ENCODE results near the gene MGST3.
"Not testable (repeated sequence)": the region's sequence is repeated elsewhere in the genome, so short reads cannot be mapped to it uniquely, and the experiment has no call there.

The MGST3 gene

DNA sequence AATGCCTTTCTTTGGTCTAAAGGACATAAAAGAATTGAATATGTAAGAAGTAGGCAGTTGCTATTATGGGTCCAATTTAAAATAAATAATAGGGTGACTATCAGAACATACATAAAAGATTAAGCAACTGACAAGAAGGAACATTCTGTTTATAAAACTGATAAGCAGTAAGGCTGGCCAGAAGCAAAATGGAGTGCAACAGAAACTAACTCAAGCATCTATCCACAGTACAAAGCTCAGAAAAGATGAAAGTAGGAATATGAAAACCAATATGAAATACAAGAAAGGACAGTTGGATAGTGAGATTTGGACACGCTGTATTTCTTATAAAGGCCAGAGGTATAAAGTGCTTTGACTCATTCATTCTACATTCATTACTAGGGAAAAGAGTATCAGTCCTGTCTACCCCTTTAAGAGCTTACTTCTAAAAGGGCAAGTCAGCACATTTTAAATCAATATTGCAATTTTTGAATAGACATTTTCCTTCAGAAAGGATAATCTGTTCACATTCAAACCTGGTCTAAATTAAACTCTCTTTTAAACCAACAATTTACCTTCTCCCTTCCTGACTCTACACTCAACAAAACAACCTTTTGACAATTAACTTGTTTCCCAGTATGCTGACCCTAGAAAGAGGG is 52.9 kb downstream of the MGST3 start:
- DNase-seq: no peak
- in situ Hi-C loops (cut with HindIII; ENCODE audit: low pct_ligation_motif_present, low pct_unique_long_range_greater_than_20kb, low sequenced_read_pairs): no loop called here

DNA sequence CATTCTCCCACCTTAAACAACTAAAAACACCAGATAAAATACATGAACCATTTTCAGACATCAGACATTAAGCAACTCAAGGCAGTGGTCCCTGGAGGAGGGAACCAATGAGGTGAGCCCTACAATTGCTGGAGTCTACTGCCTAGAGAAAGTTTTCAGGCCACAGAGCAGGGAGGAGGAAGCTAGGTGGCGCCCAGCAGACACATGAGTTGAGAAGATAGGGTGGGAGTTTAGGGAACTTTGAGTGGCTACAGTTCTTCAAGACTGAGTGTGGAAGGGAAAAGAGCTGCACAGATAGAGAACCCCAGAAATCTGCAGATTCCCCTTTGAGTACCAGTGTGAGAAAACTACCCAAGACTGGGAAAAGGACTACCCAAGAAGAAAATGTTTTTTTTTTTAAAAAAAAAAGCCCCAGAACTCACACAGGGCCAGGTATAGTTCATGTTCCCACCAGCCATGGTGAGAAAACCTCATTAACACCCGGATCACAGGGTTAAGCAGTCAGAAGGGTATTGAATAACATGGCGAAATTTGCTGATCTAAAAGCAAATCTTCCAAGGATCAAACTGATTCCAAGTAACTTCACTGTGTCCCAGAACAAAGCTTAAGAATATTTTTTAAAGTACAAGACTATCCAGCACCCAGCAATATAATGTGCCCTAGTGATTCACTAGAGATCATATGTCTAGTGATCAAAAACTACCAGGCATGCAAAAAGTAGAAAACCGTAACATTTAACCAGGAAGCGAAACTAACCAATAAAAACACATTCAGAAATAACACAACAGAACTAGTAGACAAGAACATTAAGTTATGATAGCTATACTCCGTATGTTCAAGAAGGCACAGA is 55.3 kb downstream of the MGST3 start:
- in situ Hi-C loops (cut with HindIII; ENCODE audit: low pct_ligation_motif_present, low pct_unique_long_range_greater_than_20kb, low sequenced_read_pairs): no loop called here
- no peak for DNase-seq

DNA sequence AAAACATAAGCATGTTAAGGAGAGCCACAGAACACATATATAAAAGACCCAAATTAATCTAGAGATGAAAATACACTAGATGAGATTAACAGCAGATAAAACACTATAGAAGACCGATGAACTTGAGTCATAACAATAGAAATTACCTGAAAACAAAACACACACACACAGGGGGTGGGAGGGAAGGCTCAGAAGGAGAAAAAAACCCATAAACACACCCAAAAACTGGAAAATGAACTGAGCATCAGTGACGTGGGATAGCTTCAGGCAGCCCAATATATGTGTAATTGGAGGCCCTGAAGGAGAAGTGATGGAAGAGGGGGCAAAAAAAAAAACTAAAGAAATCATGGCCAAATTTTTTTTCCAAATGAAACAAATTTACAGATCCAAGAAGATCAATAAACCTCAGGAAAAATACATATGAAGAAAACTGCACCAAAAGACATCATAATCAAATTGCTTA is 56.0 kb downstream of the MGST3 start:
- no peak for DNase-seq
- in situ Hi-C loops (cut with HindIII; ENCODE audit: low pct_ligation_motif_present, low pct_unique_long_range_greater_than_20kb, low sequenced_read_pairs): no loop called here

DNA sequence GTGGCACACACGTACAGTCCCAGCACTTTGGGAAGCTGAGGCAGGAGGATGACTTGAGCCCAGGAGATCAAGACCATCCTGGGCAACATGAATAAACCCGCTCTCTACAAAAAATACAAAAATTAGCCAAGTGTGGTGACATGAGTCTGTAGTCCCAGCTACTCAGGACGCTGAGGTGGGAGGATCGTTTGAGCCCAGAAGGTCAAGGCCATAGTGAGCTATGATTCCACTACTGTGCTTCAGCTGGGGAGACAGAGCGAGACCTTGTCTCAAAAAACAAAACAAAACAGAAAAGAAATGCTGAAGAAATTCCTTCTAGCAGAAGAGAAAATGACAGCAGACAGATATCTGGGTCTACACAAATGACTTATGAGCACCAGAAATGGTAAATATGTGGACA is 57.0 kb downstream of the MGST3 start:
- no peak for DNase-seq
- in situ Hi-C loops (cut with HindIII; ENCODE audit: low pct_ligation_motif_present, low pct_unique_long_range_greater_than_20kb, low sequenced_read_pairs): no loop called here

DNA sequence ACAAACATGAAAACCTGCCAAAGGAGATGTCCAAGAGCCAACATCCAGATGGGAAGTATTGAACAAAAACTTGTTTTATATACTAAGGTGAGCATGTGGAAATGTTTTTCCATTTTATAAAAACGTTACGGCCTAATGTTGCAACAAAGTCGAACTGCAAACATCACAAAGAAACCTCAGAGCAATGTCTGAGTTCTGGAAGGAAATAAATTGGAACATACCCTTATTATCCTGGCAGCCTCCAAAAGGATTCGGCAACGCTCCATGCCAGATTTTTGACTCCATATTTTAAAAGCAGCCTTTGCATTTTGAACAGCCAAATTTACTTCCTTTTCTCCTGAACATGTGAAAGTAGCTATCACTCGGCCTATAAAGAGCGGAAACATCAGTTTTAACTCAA is 64.0 kb downstream of the MGST3 start:
- in situ Hi-C loops (cut with HindIII; ENCODE audit: low pct_ligation_motif_present, low pct_unique_long_range_greater_than_20kb, low sequenced_read_pairs): no loop called here
- DNase-seq: no peak

DNA sequence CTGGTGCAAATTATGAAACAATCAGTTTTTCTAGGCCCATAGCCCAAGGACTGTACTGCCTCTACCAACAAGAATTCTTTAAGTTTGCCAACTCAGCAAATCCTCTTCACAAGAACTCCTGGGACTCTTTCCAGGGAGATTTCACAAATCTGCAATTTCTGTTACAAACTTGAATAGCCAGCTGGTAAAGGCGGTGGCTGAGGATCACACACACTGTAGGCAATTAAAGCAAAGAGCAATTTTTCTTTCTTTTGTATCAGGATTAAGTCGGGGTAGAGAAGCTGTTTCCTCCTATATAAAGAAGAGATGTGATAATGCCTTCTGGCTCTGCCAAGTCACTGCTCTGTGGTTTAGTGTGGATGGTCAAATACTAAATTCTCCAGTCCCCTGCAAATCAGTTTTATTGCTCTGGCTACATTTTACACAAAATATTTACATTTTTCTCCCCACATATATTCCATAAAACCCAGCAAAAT is 65.6 kb downstream of the MGST3 start:
- in situ Hi-C loops (cut with HindIII; ENCODE audit: low pct_ligation_motif_present, low pct_unique_long_range_greater_than_20kb, low sequenced_read_pairs): no loop called here
- DNase-seq: peak; percentile 27

DNA sequence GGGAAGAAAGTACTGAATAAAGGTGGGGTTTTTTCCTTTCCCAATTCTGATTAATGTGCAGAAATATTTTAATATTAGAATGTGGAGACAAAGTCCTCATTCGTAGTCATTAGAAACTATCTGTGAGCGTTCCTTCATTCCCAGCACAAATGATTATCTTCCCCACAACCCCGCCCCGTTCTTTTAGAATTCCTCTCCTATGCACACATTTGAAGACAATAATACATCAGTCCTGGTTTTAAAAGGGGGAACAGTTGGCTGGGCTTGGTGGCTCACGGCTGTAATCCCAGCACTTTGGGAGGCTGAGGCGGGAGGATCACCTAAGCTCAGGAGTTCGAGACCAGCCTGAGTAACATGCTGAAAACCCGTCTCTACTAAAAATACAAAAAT is 66.5 kb downstream of the MGST3 start:
- no peak for DNase-seq
- in situ Hi-C loops (cut with HindIII; ENCODE audit: low pct_ligation_motif_present, low pct_unique_long_range_greater_than_20kb, low sequenced_read_pairs): no loop called here

DNA sequence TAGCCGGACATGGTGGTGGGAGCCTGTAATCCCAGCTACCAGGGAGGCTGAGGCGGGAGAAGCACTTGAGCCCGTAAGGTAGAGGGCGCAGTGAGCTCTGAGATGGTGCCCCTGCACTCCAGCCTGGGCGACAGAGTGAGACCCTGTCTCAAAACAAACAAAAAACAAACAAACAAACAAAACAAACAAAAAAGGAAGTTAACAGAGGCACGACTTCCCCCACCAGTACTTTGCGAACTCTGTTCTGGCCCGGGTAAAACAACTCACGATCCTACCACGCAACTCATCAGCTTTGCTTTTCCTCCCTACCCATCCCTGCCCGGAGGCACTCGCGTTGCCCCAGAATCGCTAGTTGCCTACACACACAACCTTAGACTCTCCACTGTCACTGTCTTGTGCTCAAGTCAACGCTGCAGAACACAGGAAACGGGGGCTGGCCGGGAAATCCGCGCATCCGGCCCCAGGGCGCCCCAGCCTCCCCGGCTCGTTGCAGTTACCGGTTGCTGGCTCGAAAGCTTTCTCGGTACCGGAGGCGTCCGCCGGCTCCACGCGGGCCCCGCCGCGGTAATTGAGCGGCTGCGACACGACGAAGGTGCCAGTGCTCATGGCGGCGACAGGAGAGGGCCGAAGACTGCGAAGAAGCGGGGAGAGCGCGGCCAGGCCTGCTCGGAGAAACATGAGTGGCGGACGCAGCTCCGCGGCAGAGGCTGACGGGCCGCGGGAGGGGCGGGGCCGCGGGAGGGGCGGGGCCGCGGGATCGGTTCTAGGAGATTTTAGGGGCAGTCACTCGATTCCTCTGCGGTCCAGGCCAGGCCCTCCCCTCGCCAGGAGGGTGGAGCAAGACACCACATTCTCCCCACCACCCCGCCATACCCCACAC is 67.1 kb downstream of the MGST3 start, which contains the start of gene ALDH9A1:
Gene ALDH9A1, minus strand, starts transcription at position 682 of the 880 bp plus-strand sequence. Its CDS starts 4 bp downstream, at position 678.
- in situ Hi-C loops (cut with HindIII; ENCODE audit: low pct_ligation_motif_present, low pct_unique_long_range_greater_than_20kb, low sequenced_read_pairs): no loop called here
- DNase-seq: peak; percentile 92

DNA sequence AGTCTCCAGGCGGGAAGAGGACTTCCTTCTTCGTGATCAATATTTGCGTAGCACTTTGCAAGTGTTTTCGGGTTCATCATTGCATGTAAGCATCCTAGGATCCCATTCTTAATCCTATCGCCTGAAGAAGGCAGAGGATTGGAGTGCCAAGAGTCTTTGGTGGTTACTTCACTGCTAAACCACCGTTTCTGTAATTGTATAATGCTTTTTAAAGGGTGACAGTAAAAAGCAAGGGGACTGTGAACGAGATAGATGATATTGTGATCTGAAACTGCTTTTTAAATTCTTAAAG is 67.7 kb downstream of the MGST3 start:
- in situ Hi-C loops (cut with HindIII; ENCODE audit: low pct_ligation_motif_present, low pct_unique_long_range_greater_than_20kb, low sequenced_read_pairs): no loop called here
- DNase-seq: no peak

DNA sequence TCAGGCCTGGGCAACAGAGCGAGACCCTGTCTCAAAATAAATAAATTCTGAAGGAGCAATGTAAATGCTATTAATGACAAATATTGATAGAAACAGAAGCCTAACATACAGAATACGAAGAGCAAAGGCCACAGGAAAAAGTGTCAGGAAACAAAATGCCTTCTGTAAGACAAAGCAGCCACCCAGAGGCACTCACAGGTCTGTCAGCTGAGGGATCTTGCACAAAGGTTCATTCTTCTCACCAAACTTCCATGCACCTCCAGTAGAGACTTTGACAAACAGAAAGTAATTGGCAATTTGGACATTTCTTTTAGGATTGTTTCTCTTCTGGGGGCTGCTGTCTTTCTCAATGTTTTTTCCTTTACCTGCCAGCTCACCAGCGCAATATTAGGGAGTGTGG is 68.5 kb downstream of the MGST3 start:
- no peak for DNase-seq
- in situ Hi-C loops (cut with HindIII; ENCODE audit: low pct_ligation_motif_present, low pct_unique_long_range_greater_than_20kb, low sequenced_read_pairs): no loop called here

DNA sequence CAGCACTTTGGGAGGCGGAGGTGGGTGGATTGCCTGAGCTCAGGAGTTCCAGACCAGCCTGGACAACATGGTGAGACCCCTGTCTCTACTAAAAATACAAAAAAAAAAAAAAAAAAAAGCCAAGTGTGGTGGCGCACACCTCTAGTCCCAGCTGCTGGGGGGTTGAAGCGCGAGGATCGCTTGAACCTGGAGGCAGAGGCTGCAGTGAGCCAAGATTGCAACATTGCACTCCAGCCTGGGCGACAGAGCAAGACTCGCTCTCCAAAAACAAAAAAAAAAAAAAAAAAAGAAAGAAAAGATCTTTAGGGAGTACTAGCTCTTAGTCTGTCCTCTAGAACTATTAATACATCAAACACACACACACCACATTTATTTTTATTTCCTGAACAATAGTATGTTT is 70.9 kb downstream of the MGST3 start:
- DNase-seq; in situ Hi-C loops (cut with HindIII; ENCODE audit: low pct_ligation_motif_present, low pct_unique_long_range_greater_than_20kb, low sequenced_read_pairs): not testable (repeated sequence)

DNA sequence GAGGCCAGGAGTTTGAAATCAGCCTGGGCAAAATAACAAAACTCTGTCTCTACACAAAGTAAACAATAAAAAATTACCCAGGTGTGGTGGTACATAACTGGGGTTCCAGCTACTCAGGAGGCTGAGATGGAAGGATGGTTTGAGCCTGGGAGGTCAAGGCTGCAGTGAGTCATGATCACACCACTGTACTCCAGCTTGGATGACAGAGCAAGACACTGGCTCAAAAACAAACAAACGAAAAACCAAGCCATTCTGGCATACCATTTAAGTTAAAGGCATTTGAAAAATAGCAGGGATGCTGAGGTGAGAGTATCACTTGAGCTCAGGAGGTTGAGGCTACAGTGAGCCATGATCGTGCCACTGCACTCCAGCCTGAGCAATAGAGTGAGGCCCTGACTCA is 72.6 kb downstream of the MGST3 start:
- in situ Hi-C loops (cut with HindIII; ENCODE audit: low pct_ligation_motif_present, low pct_unique_long_range_greater_than_20kb, low sequenced_read_pairs): no loop called here

More for the DNA sequence above, 72.6 kb downstream of the MGST3 start:
- peak; percentile 37 for DNase-seq

Data from ACHN (cell line).